Frontal cortex (tissue), 4 donors: ENCODE results near the gene SSX1. TPM values are rescaled to one million over a fixed set of nuclear protein-coding genes. Genes with fewer than 3 reads are reported as not detected.
"Not testable (repeated sequence)": the region's sequence is repeated elsewhere in the genome, so short reads cannot be mapped to it uniquely, and the experiment has no call there.

Experiments
- DNase-seq, 2 donors: peaks; one replicate each; pipeline ENCODE4 v3.0.0; 2012; ENCODE audit warnings: low spot score in 2 of 2
- FAIRE-seq: peaks from 2 replicates; lab custom pipeline; 2012; peaks lifted over from hg19 to GRCh38; lab: Jason Lieb, UNC
- small RNA-seq: library from RNA; depleted of rRNA; stranded (forward); fragments of <200 nt; gene quantifications from one replicate; pipeline ENCODE3, GENCODE V24; 2014
- total RNA-seq: library from RNA; depleted of rRNA; stranded (reverse); fragments of >200 nt; gene quantifications from one replicate; pipeline ENCODE4 v1.2.3, GENCODE V29; 2014
- donor health status: control.
- donor health status: control.
- donor health status: control.

The SSX1 gene, protein sequence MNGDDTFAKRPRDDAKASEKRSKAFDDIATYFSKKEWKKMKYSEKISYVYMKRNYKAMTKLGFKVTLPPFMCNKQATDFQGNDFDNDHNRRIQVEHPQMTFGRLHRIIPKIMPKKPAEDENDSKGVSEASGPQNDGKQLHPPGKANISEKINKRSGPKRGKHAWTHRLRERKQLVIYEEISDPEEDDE
- total RNA-seq = not detected

- not testable (repeated sequence) for FAIRE-seq, DNase-seq
These were observed at the start of gene SSX1 for GRCh38 chrX:48255062-48255796. Gene SSX1 (plus strand): TSS chrX:48255392. CDS start chrX:48257242, 1,850 bp downstream.

- FAIRE-seq, DNase-seq: not testable (repeated sequence)
These were observed 40.9 kb upstream of the SSX1 start for GRCh38 chrX:48214341-48214740.

DNA sequence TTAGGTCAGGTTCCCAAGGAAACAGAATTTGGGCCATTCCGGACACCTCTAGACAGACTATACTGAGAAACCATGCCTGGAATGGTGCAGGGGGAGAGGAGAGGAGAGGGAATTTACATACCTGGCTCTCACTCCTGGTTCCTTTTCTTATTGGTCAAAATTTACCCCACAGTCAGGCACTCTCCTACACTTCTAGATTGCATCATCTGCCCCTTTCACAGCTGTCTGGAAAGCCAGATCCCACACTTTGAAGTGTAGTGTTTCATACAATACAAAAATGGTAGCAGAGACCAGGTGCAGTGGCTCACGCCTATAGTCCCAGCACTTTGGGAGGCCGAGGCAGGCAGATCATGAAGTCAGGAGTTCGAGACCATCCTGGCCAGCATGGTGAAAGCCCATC, 31.0 kb upstream of the SSX1 start:
- not testable (repeated sequence) for FAIRE-seq

DNA sequence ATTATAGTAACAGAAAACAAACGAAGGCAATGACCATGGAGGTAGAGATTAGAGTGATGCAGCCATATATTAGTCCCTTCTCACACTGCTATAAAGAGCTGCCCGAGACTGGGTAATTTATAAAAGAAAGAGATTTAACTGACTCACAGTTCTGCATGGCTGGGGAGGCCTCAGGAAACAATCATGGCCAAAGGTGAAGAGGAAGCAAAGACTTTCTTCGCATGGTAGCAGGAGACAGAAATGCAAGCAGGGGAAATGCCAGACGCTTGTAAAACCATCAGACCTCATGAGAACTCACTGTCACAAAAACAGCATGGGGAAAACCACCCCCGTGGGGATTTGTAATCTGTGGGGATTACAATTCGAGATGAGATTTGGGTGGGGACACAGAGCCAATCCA, 2.2 kb upstream of the SSX1 start:
- not testable (repeated sequence) for FAIRE-seq, DNase-seq

More for the DNA sequence above, 31.0 kb upstream of the SSX1 start:
- DNase-seq = not testable (repeated sequence)

DNA sequence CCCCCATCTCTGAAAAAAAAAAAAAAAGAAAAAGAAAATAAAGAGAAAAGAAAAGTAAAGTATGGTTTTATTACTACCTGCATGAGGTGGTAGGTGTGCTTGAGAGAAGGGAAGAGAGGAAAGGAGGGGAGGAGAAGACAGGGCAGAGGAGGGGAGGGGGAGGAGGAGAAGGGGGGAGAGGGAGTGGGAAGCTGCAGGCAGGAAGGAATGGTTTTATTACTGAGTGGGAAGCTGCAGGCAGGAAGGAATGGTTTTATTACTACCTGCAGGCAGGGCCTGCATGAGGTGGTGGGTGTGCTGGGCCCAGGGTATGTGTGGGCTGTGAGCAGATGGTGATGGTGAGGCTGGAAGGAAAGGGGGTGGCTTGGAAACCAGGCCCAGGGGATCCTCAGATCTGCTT, 19.2 kb downstream of the SSX1 start:
- not testable (repeated sequence) for FAIRE-seq, DNase-seq

DNA sequence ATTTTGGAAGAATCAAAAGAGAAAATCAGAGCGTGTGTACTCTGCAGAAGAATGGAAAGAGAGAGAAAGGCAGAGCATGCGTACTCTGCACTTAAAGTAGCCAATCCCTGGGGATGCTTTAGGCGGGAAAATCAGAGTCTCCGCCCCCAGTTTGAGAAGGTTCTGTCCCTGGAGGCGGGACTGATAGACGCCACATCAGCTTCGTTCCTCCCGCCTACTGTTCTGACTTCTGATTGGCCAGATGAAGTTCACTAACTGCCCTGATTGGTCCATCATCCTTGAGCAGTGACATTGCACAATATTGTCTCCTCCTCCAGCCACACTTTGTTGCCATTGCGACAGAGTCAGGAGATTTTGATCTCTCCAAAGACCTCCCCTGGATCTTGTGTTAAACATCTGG, 23.8 kb downstream of the SSX1 start:
- FAIRE-seq = no peak

DNA sequence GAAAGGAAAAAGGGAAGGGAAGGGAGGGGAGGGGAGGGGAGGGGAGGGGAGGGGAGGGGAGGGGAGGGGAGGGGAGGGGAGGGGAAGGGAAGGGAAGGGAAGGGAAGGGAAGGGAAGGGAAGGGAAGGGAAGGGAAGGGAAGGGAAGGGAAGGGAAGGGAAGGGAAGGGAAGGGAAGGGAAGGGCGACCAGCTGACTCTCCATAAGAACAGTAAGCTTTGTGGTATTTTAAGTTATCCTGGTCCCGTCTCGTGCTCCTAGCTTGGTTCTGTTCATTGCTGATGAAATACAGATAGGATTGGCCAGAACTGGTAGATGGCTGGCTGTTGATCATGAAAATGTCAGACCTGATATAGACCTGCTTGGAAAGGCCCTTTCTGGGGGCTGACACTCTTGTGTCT, 25.5 kb downstream of the SSX1 start:
- DNase-seq, FAIRE-seq: not testable (repeated sequence)

More for the DNA sequence above, 23.8 kb downstream of the SSX1 start:
- no peak for DNase-seq

- DNase-seq (no peak), FAIRE-seq (no peak)
These were observed 51.0 kb downstream of the SSX1 start for GRCh38 chrX:48306175-48306574.

- DNase-seq, FAIRE-seq: not testable (repeated sequence)
These were observed 58.8 kb downstream of the SSX1 start for GRCh38 chrX:48313996-48314395.

Small RNAs within 50 kb of the gene (small RNA-seq; reads per million reads assigned to genes)
- gene AC245047.3 (not detected), gene AC245047.4 (not detected), gene RNA5SP503 (not detected)

Other genes starting within 250 kb of the SSX1 start
- gene SPACA5, start 248.4 kb upstream of the SSX1 start, total RNA-seq = not detected
- gene ZNF630, start 183.8 kb upstream of the SSX1 start, total RNA-seq = 8.6 TPM
- not detected for gene SPACA5B, start 124.8 kb upstream of the SSX1 start, total RNA-seq
- not detected for gene SSX5, start 58.6 kb upstream of the SSX1 start, total RNA-seq
- gene SSX3, start 101.3 kb downstream of the SSX1 start, total RNA-seq = not detected
- not detected for gene SSX4, start 128.1 kb downstream of the SSX1 start, total RNA-seq
- not detected for gene SSX4B, start 156.6 kb downstream of the SSX1 start, total RNA-seq
- gene SLC38A5, start 214.9 kb downstream of the SSX1 start, total RNA-seq = 25.3 TPM
- 36.3 TPM for gene FTSJ1, start 220.8 kb downstream of the SSX1 start, total RNA-seq